NCI-H1105 (cell line): Measurements from ENCODE around the gene KRT77.
"Not testable (repeated sequence)": the region's sequence is repeated elsewhere in the genome, so short reads cannot be mapped to it uniquely, and the experiment has no call there.

Experiments
- DNase-seq: peaks from one replicate; lab custom pipeline; 2025; lab: John Stamatoyannopoulos, UW

Gene KRT77

DNA sequence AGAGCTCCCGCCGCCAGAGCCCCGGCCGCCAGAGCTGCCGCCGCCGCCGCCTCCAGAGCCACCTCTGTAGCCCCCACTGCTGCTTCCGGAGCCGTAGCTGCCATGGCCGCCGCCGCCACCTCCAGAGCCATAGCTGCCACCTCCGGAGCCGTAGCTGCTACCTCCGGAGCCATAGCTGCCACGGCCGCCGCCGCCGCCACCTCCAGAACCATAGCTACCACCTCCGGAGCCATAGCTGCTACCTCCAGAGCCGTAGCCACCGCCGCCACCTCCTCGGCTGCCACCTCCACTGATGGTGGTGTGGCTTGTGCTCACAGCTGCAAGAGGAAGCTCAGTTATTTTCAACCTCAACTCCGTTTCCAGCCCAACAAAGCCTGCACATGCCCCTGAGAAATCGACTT lies 28.0 kb downstream of the KRT77 start:
- DNase-seq: no peak

DNA sequence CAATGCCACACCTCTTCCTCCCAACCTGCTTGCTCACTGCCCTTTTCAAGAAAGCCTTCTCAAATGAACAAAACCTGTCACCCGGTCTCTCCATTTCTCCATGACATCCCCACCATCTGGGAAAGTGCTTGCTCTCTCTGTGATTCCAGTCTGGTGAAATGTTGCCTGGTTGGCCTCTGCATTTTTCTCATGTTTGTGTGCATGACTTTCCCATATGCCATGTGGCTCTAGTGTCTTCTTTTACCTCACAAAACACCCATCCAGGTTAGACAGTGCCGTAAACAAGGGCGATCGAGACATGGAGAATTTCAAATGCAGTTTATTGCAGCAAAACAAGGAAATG lies 28.9 kb downstream of the KRT77 start:
- no peak for DNase-seq

DNA sequence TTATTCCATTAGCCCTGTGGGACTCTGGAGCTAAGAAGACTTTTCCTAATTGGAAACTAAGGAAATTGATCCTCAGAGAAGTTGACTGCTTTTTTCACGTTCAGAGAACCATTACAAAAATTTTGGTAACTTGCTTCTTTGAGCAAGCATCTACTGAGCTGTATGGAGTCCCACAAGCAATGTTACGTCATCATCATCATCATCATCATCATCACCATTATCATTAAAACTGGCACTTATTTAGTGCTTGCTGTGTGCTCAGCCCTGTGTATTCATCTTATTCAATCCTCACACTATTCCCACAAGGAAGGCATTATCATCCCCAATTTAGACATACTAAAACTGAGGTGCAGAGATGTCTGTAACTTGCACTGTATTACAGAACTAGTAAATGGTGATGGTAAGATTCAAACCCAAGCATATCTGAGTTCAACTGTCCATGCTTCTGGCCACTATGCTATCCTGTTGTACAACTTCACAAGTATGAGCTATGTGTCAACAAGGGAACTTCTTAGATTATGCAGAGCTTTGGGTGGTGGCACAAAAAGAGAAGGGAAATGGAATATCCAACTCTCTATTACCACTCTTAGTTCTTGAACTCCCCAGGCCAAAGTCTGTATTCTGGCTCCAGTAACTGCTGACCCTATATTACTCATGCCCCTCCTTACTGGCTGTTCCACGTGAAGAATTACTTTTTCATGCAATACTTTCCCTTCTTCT lies 29.5 kb downstream of the KRT77 start:
- DNase-seq: no peak

DNA sequence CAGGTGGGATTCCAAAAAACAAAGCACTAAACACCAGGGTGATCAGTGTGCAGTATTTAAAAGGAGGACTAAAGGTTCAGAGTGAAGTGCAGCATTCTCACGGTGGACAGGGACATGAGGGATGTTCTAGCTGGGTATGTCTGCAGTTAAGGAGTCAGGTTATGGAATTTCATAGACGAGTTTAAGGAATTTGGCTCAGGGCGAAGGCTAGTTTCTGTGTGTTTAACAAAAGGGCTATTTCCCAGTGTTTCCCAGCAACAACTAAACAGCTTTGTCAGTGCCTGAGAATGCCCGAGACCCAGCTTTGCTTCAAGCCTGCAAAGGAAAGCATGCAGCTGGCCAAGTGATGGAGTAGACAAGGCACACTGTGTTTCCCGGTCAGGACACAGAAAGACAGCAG lies 30.1 kb downstream of the KRT77 start:
- DNase-seq: no peak

DNA sequence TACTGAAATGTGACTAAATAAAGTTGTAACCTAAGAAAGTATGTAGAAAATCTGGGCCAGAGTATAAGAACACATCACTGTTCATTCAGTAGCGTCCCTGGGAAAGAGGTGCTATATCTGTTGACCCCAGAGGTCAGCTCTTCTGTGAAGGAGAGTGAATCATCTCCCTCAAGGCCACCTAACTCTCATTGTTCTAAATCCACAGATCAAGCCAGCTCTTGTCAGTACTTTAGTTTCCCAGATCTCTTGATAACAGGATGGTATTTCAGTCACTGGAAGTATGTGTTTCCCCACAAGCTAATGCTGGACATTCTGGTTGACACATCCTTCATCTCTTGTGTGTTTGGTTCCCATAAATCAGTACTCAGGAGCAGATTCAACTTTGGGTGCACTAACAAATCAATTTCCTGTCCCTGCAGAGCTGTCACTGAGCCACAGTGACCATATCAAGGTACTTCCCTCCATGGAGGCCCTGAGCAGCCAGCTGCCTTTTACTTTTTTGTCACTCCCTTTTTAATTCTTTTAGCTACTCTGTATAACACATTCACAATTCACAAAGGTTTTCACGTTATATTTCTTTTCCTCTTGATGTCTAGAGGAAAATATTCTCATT lies 30.9 kb downstream of the KRT77 start:
- DNase-seq: no peak

DNA sequence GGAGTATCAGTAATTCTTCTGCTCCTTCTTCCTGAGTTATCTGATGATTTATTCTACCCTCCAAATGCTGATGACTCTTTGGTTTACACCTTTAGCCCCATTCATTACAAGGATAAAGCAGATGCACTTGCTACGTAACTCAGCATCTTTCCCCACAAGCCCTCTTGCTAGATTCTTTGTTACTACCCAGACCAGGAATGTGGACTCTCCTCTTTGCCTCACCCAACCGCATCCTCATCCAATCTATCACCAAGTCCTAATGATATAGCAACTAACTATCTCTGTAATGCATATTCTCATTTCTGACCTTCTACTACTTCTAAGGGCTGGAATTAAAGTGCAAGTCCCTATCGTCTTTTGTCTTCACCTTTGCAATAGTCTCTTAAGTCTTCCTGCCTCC lies 32.4 kb downstream of the KRT77 start:
- DNase-seq: no peak

DNA sequence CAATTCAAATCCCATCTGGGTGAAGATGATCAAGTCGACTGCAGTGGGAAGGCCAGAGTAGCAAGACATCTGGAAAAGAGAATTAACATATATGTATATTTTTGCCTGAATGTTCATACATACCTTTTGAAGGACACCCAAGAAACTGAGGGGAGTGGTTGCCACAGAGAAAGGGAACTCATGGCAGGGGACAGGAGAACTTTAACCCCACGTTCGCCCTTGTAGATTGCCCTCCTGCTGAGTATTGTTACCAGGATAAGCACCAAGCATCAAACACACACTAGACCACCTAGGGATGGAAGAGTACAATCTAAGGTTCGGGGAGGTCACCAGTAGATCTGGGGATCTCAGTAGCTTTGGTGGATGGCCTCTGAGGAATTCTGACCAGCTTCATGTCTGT lies 32.8 kb downstream of the KRT77 start:
- DNase-seq: no peak

DNA sequence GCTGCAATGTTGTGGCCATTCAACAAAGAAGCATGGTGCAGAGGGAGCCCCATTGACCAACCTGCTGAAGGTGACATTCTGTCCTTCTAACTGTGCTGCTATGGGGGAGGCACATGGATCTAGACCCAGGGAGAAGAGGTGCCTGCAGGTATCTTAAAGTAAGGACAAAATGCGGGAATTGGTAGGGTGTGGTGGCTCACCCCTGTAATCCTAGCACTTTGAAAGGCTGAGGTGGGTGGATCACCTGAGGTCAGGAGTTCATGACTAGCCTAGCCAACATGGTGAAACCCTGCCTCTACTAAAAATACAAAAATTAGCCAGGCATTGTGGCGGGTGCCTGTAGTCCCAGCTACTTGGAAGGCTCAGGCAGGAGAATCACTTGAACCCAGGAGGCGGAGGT lies 33.4 kb downstream of the KRT77 start:
- DNase-seq: not testable (repeated sequence)

DNA sequence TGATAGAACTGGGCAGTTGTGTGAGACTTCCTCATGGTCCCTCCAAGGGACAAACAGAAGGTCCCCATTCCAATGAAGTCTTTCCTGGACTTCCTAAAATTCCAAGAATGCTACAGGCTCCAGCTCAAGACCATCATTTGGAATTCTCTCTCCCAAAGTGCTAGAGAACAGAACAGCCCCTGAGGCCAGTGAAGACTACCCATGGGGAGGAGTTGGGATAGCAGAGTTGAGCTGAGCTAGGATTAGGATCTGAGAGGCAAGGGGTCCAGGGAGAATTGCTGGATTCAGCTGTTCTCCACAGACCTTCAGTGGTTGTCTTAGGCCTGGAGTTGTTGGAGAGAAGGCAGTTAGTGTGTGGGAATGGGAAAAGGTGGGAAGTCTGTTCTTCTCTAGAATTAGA lies 33.9 kb downstream of the KRT77 start:
- no peak for DNase-seq

DNA sequence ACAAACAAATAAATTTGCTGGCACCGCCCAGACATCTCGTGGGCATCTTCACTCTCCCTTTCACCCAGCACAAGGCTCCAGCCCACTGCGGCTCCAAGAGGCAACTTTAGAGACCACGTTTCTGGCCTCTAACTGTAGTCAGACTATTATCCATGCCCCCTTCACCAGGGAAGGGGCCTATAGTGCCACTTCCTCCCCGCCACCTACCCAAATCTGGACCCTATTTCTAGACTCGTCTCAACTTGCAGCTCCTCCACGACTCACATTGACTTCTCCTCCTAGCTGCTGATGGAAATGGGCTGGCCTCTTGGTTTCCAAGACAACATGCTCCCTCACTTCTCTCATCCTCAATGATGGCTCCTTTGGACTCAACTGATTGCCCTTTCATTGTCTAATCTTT lies 35.4 kb downstream of the KRT77 start:
- no peak for DNase-seq

DNA sequence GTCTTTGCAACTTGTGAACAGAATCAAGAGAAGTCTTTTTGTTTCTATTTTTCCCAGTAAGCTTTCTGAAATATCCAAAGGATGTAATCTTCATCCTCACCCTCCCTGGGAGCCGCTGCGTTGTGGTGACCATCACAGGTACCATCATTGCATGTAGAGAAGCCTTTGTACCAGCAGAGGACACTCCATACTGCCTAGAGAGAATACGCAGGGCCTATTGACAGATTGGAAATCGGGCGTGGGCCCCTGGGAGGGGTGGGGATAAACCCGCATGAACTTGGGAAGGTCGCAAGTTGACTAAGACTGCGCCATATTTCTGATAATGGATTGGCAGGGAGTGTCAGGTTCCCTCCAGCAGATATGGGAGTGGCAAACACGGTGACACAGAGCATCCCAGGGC lies 35.8 kb downstream of the KRT77 start:
- DNase-seq: no peak

DNA sequence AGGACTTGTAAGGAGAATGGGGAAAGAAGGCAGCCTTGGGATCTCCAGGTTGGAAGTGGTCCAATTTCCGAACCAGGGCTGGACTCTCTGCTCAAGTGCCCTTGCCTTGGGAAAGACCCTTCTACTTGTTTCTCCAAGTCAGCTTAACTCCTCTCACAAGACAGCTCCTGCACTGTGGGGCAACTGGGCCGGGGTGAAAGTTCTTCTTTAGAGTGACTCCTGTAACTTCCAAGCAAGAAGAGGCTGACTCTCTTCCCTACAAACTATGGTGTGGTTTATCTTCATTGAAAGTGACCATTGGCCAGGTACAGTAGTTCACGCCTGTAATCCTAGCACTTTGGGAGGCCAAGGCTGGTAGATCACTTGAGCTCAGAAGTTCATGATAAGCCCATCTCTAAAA lies 36.9 kb downstream of the KRT77 start:
- no peak for DNase-seq

DNA sequence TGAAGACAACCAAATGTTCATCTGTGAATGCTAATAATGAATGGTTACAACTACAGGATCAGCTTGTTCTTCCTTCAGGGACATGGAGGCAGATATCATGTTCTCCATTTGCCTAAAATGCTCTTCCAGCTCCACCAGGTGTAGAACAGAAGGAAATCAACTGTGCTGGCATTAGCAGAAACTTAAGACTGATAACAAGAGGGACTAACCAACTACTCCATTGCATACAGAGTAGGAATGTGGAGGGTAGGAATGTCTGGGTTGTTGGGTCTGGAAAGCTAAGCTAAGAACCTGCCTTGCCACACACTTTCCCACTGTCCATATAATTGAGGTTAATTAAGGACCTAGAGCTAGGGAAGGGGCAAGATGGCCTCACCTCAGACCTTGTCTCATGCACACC lies 39.9 kb downstream of the KRT77 start:
- no peak for DNase-seq

DNA sequence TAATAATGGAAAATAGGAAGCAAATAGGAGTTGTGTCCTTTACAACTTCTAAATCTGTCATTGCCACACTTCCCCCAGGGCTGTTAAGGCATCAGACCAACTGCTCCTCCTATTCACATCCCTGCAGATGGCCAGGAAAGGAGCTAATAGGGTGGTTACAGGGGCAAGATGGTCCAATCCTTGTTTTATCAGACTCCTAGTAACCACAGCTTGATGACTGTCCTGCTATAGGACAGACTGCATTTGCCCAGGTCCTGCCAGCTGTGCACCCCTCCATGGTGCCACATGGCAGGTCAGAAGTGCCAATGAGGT lies 40.5 kb downstream of the KRT77 start:
- no peak for DNase-seq

DNA sequence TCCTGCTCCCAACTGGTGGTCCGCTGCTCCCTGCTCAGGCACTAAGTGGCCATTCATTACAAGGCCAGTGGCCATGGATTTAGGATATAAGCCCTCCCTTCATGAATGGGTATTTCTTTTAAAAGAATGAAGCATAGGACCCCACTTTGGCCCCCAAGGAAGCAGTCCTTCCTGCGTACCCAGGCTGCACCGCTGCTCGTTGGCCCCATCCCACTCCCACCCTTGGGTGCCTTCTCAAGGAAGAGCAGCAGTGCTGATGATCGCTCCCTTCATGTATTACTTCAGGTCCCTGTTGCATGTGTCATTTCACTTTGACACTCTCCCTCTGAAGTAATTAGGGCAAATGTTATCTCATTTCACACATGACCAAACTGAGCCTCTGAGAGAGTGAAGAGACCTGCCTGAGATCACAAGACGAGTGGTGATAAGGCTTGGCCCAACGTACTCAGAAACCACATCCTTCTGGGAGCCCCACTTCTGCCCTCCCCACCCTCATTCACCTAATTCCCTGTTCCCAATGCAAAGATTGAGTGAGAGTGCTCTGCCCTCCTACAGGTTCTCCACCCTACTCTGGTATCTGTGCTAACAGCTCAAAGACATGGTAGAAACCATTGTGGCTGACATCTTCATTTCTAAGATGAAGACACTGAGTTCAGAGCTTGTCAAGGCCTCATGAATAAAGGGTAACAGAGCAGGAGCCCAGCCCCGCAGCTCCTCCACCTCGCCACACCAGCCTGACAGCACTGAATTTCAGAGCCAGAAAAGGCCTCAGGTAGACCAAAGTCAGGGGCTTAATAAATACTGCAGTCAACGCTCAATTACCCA lies 41.0 kb downstream of the KRT77 start:
- DNase-seq: no peak

DNA sequence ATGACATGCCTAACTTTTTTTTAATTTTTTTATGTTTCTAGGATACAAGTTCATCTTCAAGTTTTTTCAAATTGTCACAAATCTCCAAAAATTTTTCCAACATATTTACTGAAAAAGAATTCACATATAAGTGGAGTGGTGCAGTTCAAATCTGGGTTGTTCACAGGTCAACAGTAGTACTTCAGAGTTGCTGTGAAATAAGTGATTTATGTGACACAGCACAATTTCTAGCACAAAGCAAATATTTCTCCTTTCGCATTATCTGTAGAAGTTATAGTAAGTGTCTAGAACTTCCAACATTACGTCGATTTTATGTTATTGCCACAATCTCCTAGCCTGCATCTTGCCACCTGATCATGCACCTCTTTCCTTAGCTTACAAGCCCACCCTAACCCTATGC lies 41.7 kb downstream of the KRT77 start:
- no peak for DNase-seq

DNA sequence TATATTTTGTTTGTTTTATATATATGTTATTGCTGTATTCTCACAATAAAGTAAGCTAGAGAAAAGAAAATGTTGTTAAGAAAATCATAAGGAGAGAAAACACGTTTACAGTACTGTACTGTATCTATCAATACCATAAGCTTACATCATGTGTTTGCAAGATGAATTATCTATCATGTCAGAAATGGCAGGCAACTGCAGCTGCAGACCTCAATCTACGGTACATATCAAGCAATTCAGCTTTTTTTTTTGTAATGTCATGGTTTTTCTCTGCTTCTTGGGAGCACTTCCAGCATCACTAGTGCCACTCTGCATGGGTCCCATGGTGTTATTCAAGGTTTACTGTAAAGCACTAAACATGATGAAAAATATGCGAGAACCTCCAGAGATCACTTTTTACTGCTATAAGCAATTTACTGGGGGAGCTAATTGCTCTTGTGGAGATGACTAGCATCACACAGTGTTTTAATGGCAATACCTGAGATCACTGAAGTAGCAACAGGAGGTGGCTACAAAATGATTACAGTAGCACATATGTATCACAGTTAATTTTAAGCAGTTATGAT lies 42.3 kb downstream of the KRT77 start:
- no peak for DNase-seq

DNA sequence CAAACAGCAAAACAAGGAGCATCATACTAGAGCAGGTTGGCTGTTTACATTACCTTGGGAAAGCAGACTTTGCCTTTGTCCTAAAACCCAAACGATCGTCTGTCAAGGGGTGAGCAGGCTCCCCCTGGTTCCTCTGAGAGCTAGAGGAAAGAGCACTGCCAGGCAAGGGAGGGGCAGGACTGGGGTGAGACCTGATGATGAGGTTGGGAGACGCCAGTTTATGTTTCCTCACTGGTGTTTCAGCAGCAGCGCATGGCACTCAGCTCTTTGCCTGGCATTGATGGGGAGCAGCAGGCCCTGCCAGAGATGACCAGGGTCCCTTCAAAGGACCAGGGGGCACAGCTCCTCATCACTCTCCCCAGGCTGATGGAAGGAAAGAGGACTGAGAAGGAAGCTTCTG lies 43.4 kb downstream of the KRT77 start:
- no peak for DNase-seq

DNA sequence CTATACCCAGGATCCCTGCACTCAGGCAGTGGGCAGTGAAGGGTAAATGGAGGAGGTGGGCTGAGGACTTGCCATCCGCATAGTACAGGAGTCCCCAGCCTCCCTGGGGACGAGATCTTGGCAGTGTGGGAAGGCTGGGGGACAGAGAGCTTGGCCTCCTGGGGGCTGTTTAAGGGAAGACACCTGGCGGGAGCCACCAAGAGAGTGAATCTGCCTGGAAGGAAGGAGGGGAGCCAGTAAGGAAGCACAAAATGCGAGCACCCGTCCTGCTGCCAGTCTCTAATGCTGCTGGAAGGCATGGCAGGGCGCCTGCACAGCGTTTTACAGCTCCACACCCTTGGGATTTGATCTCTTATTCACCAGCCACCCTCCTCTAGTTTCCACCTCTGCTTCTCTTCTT lies 43.9 kb downstream of the KRT77 start:
- no peak for DNase-seq

DNA sequence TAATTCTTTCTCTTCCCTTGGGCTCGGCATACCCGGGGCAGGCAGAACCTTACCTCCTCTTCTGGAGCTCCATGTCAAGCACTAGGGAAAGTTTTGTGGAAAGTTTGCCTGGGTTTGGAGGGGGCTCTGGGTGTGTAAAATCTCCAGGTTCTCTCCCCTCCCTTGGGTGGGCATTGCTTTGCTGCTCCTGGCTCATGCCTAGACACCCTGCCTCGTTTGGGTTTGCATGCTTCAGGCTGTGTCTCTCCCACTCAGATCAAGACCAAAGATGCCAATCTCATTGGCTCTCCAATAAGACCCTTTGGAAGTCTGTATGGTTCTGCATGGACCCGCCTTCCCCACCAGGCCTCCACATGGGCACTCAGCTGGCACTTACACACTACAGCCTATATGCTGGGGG lies 45.1 kb downstream of the KRT77 start:
- no peak for DNase-seq

DNA sequence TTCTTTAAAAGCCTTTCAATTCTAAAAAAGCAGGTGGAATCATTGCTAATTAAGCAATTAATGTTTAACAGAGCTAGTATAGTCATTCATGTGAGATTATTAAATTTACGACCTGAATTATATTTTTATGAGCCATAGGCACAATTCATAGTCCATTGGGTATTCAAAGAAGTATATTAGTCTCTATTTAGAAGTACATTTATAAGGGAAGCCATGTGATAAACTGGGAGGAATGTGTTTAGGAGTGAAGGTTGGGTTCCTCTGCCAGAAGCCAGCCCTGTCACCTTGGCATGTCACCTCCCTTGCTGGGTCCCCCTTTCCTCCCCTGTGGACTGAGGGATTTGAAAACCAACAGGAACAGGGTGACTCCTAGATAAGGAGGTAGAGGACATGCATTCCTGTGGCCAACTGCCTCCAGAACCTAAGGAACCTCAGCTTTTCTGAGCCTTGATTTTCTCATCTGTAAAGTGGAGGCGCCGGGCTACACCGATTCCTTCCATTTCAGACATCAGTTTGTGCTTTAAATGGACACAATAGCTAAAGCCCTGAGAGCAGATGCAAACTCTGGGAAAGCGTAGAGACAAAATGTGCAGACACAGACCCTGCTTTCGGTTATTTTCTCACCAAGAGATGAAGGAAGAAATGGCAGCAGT lies 45.9 kb downstream of the KRT77 start:
- peak; percentile 6 for DNase-seq

DNA sequence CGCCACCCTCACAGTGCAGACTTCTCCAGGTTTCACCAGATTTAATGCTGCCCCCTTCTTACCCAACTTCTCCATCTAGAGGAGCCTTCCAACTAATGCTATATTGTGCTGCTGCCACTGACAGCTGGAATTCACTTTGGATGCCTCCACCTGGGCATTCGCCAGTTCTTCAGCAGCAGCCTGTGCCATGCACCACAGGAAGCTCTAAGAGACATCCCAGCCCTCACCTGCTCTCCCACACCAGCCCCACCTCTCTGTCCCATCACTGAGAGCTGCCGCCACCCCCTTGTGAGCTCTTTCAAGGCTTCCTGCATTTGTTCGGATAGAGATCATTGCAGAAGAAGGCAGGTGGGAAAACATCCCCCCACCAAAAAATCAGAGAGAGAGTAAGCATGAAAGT lies 46.7 kb downstream of the KRT77 start:
- DNase-seq: no peak

DNA sequence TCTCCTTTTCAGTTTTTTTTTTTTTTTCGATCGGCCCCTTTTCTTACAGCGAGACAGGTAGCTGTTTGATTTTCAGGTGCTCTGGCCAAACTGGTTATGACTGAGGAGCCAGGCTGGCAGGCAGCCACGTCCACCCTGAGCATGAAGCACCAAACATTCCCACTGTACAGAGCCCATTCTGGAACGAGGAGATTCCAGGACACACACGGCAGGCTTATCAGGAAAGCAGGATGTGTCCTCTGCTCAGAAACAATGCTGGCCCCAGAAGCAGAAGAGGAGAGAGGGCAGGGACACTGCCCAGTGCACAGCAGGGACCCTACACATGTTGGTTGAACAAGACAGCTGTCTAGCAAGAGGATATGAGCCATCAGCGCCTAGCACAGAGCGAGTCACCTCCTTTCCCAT lies 47.6 kb downstream of the KRT77 start:
- peak; percentile 18 for DNase-seq
